Panc1 (cell line): ENCODE data around the gene TERT. TPM values are rescaled to one million over a fixed set of nuclear protein-coding genes. Genes with fewer than 3 reads are reported as not detected.

Source experiments
- ATAC-seq: fragments of 200-7000 bp; cut with Tn5 transposase; 2 replicates; pipeline ENCODE4 v1.9.1; 2020; ENCODE audit warnings: mild to moderate bottlenecking, moderate library complexity
- BruUV-seq: library from RNA; stranded (reverse); fragments of 400-500 nt; replicated peaks from 2 replicates; lab custom pipeline; 2021; lab: Mats Ljungman, UMichigan
- CTCF ChIA-PET: fragments of 300-600 bp; sonication (Branson Sonifier 250); formaldehyde crosslinking; loops from one replicate; lab custom pipeline; 2022; ENCODE audit warnings: antibody characterized with exemption; lab: Charles Lee
- POLR2A ChIA-PET: fragments of 300-600 bp; sonication (Branson Sonifier 250); formaldehyde crosslinking; loops from one replicate; lab custom pipeline; 2022; ENCODE audit warnings: antibody characterized with exemption; lab: Charles Lee
- DNase-seq: peaks from one replicate; pipeline ENCODE4 v3.0.0-alpha.2; 2010; ENCODE audit warnings: low read depth, low spot score
- H3K27ac ChIP-seq: 2 replicates; pipeline ENCODE4 v1.5.1; 2011; ENCODE audit warnings: mild to moderate bottlenecking, low read length, inconsistent platforms
- H3K27me3 ChIP-seq: fragments of 200-500 bp; sonication (Bioruptor generic); 2 replicates; pipeline ENCODE4 v1.6.0; 2014; ENCODE audit warnings: low read length, inconsistent platforms; ENCODE audit not compliant: control insufficient read depth, insufficient read depth
- H3K36me3 ChIP-seq: fragments of 200-500 bp; sonication (Bioruptor generic); 2 replicates; pipeline ENCODE4 v1.5.1; 2014; ENCODE audit warnings: inconsistent platforms, mild to moderate bottlenecking, low read length, moderate library complexity; ENCODE audit not compliant: control insufficient read depth, insufficient read depth
- H3K4me1 ChIP-seq: 2 replicates; pipeline ENCODE4 v1.5.1; 2011; ENCODE audit warnings: inconsistent platforms, mild to moderate bottlenecking, low read length, moderate library complexity; ENCODE audit not compliant: control insufficient read depth, insufficient read depth
- H3K4me3 ChIP-seq, 2 experiments: 2 replicates each; pipeline ENCODE4 v1.5.1; 2011 to 2012; ENCODE audit warnings: low read depth in 2 of 2, low read length in 2 of 2, mild to moderate bottlenecking in 2 of 2, inconsistent platforms in 1 of 2, moderate library complexity in 1 of 2
- H3K9me3 ChIP-seq: fragments of 200-500 bp; sonication (Bioruptor generic); 2 replicates; pipeline ENCODE4 v1.5.1; 2014; ENCODE audit warnings: low read depth, mild to moderate bottlenecking, inconsistent platforms, low read length, moderate library complexity; ENCODE audit not compliant: control insufficient read depth, insufficient read depth
- CTCF ChIP-seq: fragments of 450-650 bp; IDR thresholded peaks from 2 replicates; pipeline ENCODE4 v1.5.1; 2017; ENCODE audit warnings: mild to moderate bottlenecking
- POLR2AphosphoS5 ChIP-seq: IDR thresholded peaks from 2 replicates; pipeline ENCODE4 v1.6.1; 2012; ENCODE audit warnings: mild to moderate bottlenecking, low read depth, low read length, moderate library complexity
- REST ChIP-seq, 2 experiments: IDR thresholded peaks; 2 replicates each; pipeline ENCODE4 v1.6.1; 2011 to 2012; ENCODE audit warnings: low read depth in 2 of 2, control low read depth in 1 of 2, low read length in 1 of 2, mild to moderate bottlenecking in 1 of 2, moderate library complexity in 1 of 2; ENCODE audit not compliant: insufficient read depth in 1 of 2
- SIN3A ChIP-seq: IDR thresholded peaks from 2 replicates; pipeline ENCODE4 v1.6.1; 2012; ENCODE audit warnings: low read depth, mild to moderate bottlenecking, low read length, moderate library complexity, borderline replicate concordance; ENCODE audit not compliant: insufficient read depth
- TCF7L2 ChIP-seq: IDR thresholded peaks from 2 replicates; pipeline ENCODE4 v1.6.1; 2011; ENCODE audit warnings: mild to moderate bottlenecking, low read depth, low read length, inconsistent platforms
- in situ Hi-C: cut with HindIII; loops from 2 replicates; pipeline ENCODE4 v1.10.0; 2016; ENCODE audit warnings: low sequenced_read_pairs, low pct_unique_long_range_greater_than_20kb
- intact Hi-C: fragments of 100-400 bp; cut with micrococcal nuclease; formaldehyde crosslinking; loops from one replicate; pipeline ENCODE4 v1.10.0; 2022; ENCODE audit not compliant: unreplicated experiment
- total RNA-seq: library from RNA; stranded (reverse); gene quantifications from one replicate; pipeline ENCODE4 v1.2.1, GENCODE V29; 2021; ENCODE audit not compliant: unreplicated experiment

TERT gene
- total RNA-seq, 1 experiment from 2014 or later = 8.9 TPM

DNA sequence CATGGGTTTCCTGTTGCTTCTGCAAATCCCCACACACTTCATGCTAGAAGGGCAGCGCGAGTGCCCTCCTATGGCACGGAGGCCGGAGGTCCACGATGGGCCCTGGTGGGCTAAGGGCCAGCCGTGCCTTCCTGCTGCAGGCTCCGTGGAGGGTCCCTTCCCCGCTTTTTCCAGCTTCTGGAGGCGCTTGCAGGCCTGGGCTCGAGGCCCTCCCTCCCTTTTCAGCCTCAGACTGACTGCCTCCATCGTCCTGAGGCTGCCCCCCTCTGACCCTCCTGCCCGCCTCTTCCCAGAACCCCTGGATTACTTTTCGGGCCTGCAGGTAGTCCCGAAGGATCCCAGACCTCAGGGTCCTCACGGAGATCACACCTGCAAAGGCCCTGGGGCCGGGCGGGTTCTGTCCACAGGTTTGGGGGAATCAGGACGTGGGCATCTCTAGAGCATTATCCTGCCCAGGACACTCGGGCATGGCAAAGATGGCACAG is 3.2 kb upstream of the TERT start:
- H3K27me3 ChIP-seq = no peaks in the 10 kb centered on the region
- in situ Hi-C loops = no loop called here

DNA sequence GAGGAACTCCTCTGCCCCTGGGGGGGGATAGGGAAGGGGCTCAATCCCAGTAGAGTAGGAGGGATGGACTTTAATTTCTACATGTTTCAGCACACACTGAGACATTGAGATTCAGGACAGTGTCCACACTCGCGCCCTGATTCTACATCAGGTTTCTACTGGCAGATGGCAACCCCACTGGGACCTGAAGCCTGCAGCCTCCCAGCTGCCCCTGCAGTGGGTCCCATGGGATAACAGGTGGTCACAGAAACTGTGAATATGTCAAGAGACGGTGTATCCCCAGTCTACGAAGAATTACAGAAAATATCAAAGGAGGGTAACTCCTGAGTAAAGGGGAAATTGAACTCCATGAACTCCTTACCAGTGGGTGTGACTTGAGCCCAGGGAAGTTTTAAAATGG is 2.4 kb upstream of the TERT start:
- no peaks in the 10 kb centered on the region for H3K36me3 ChIP-seq
- no peak for TF ChIP-seq TCF7L2
- TF ChIP-seq SIN3A = no peak
- no peak for TF ChIP-seq CTCF
- in situ Hi-C loops = no loop called here
- intact Hi-C loops = no loop called here
- no TSS peak for BruUV-seq
- H3K27ac ChIP-seq = no peak overlapping the region
- H3K9me3 ChIP-seq = no peaks in the 10 kb centered on the region
- ATAC-seq (no peak), DNase-seq (no peak)
- ChIA-PET POLR2A (no interaction called here), CTCF (no interaction called here)
- no peaks in the 10 kb centered on the region for H3K27me3 ChIP-seq
- H3K4me1 ChIP-seq = no peaks in the 10 kb centered on the region; the same call in 1 of the 2 replicates
- H3K4me3 ChIP-seq = no peak overlapping the region

More for the DNA sequence above, 3.2 kb upstream of the TERT start:
- intact Hi-C loops = no loop called here
- TF ChIP-seq TCF7L2 (no peak), REST (IDR thresholded peaks at IDR 0.05; ENCODE audit: insufficient read depth in 1 of 2, low read depth in 2 of 2, low read length in 1 of 2) (no peak), SIN3A (no peak), CTCF (no peak), POLR2AphosphoS5 (no peak)
- no peak for ATAC-seq
- H3K9me3 ChIP-seq = no peaks in the 10 kb centered on the region
- H3K27ac ChIP-seq = no peak overlapping the region
- no peak overlapping the region for H3K4me3 ChIP-seq
- ChIA-PET POLR2A (no interaction called here), CTCF (no interaction called here)
- no peaks in the 10 kb centered on the region for H3K36me3 ChIP-seq
- BruUV-seq = no TSS peak
- no peak for DNase-seq
- H3K4me1 ChIP-seq = no peaks in the 10 kb centered on the region; the same call in 1 of the 2 replicates
